Stomach (tissue), 4 donors: ENCODE measurements around the gene MANF.

Source experiments
- EP300 ChIP-seq: sonication (generic); formaldehyde crosslinking; IDR thresholded peaks from one replicate; pipeline ENCODE4 v1.6.1; 2017; ENCODE audit warnings: antibody characterized with exemption
- POLR2A ChIP-seq, 4 donors: fragments of 450-650 bp; IDR thresholded peaks; one replicate each; pipeline ENCODE4 v1.6.1; 2016; ENCODE audit warnings: antibody characterized with exemption in 4 of 4, control low read depth in 2 of 4, mild to moderate bottlenecking in 1 of 4, moderate library complexity in 1 of 4

DNA sequence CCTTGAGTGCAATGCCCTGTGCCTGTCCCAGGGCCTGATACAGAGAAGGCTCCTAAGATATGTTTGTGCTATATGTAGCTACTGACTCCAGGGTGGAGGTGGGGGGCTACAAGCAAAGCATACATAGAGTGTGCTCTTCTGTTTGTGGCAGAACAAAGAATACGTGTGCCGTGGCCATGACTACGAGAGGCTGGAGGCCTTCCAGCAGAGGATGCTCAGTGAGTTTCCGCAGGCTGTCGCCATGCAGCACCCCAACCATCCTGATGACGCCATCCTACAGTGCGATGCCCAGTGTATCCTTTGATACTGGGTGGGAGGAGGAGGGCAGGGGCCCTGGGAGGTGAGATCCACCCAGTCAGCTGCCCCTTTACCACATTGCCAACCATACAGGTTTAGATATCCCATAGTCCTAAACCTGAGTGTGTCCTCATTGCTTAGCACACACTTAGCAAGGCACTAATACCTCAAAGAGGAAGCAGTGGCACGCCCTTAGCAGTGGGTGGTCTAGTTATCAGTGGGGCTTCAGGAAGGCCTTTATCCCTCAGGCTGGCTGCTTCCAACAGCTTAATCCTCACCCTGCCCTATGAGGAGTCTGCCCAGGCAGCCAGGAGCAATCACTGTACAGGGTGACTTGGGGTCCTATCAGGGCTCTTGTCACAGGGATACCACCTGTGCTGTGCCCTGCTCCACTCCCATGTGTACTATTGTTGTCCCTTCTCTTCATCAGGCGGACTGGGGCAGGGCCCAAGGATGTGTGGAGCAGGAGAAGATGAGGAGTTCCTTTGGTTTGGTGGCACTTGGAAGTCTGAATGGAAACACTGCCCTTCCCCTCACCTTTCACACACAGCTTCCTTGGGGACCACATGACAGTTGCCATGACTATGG is 30.1 kb upstream of the MANF start:
- TF ChIP-seq POLR2A (IDR thresholded peaks at IDR 0.05) (no peak), EP300 (no peak)
